HepG2 (cell line): ENCODE measurements around the gene BICRA.

Experiments used
- CTCF ChIP-seq: sonication (generic); formaldehyde crosslinking; IDR thresholded peaks from 2 replicates; pipeline ENCODE4 v1.5.0; 2020; ENCODE audit warnings: mild to moderate bottlenecking, missing genetic modification reagents, moderate library complexity
- EHMT2 ChIP-seq: fragments of 200-600 bp; sonication (generic); IDR thresholded peaks from 2 replicates; pipeline ENCODE4 v1.7.0; 2017; ENCODE audit warnings: antibody characterized with exemption, low read depth, low read length, borderline replicate concordance
- FOXM1 ChIP-seq: sonication (generic); formaldehyde crosslinking; IDR thresholded peaks from 2 replicates; pipeline ENCODE4 v1.5.0; 2020; ENCODE audit warnings: missing genetic modification reagents
- FOXP4 ChIP-seq: sonication (generic); formaldehyde crosslinking; IDR thresholded peaks from 2 replicates; pipeline ENCODE4 v1.4.0; 2020; ENCODE audit warnings: missing genetic modification reagents
- GFI1 ChIP-seq: sonication (generic); formaldehyde crosslinking; IDR thresholded peaks from 2 replicates; pipeline ENCODE4 v1.5.0; 2020; ENCODE audit warnings: missing genetic modification reagents, mild to moderate bottlenecking, borderline replicate concordance
- HNRNPUL1 ChIP-seq: fragments of 200-400 bp; formaldehyde crosslinking; IDR thresholded peaks from 2 replicates; pipeline ENCODE4 v1.6.1; 2017; ENCODE audit warnings: low read depth, mild to moderate bottlenecking, low read length, moderate library complexity
- IRF9 ChIP-seq: sonication (generic); formaldehyde crosslinking; IDR thresholded peaks from 2 replicates; pipeline ENCODE4 v1.8.0; 2022; ENCODE audit warnings: missing genetic modification reagents, mild to moderate bottlenecking, borderline replicate concordance
- NFAT5 ChIP-seq: sonication (generic); formaldehyde crosslinking; IDR thresholded peaks from 2 replicates; pipeline ENCODE4 v1.4.0; 2020; ENCODE audit warnings: missing genetic modification reagents
- RFXANK ChIP-seq: IDR thresholded peaks from 2 replicates; pipeline ENCODE4 v1.6.1; 2016
- STAT5B ChIP-seq: sonication (generic); formaldehyde crosslinking; IDR thresholded peaks from 2 replicates; pipeline ENCODE4 v1.4.0; 2020; ENCODE audit warnings: missing genetic modification reagents
- TRIM22 ChIP-seq: fragments of 450-650 bp; IDR thresholded peaks from 2 replicates; pipeline ENCODE4 v1.6.1; 2017
- ZNF639 ChIP-seq: conservative IDR thresholded peaks from 2 replicates; pipeline ENCODE4 v1.6.1; 2018; ENCODE audit warnings: missing genetic modification reagents
- ZNF646 ChIP-seq: sonication (generic); formaldehyde crosslinking; IDR thresholded peaks from 2 replicates; pipeline ENCODE4 v1.9.0; 2021; ENCODE audit warnings: mild to moderate bottlenecking, missing genetic modification reagents
- ZNF713 ChIP-seq: sonication (generic); formaldehyde crosslinking; IDR thresholded peaks from 2 replicates; pipeline ENCODE4 v1.4.0; 2020; ENCODE audit warnings: mild to moderate bottlenecking, missing genetic modification reagents

- no peak for TF ChIP-seq EHMT2
- no peak for TF ChIP-seq FOXP4 (CRISPR knock-in tag)
- no peak for TF ChIP-seq GFI1 (CRISPR knock-in tag)
- TF ChIP-seq RFXANK (CRISPR knock-in tag), result no peak
- no peak for TF ChIP-seq TRIM22
- no peak for TF ChIP-seq ZNF713
- TF ChIP-seq IRF9 (CRISPR knock-in tag), result no peak
- TF ChIP-seq HNRNPUL1, result no peak
- TF ChIP-seq CTCF (CRISPR knock-in tag), result no peak
- TF ChIP-seq NFAT5 (CRISPR knock-in tag), result no peak
- TF ChIP-seq ZNF639 (CRISPR knock-in tag), result no peak
- TF ChIP-seq STAT5B (CRISPR knock-in tag), result no peak
- no peak for TF ChIP-seq ZNF646 (CRISPR knock-in tag)
- TF ChIP-seq FOXM1 (CRISPR knock-in tag), result no peak
These were observed 72.5 kb downstream of the BICRA start for GRCh38 chr19:47681388-47681787.
